Astrocyte (in vitro differentiated cells and primary cell): Measurements from ENCODE around the gene LAMB4. TPM values are rescaled to one million over a fixed set of nuclear protein-coding genes. Genes with fewer than 3 reads are reported as not detected.

Source experiments
- DNase-seq: peaks from one replicate; pipeline ENCODE4 v3.0.0-alpha.2; 2010; ENCODE audit warnings: low read depth
- FAIRE-seq: peaks from 2 replicates; lab custom pipeline; 2011; peaks lifted over from hg19 to GRCh38; lab: Jason Lieb, UNC
- H2AFZ ChIP-seq: 2 replicates; pipeline ENCODE4 v1.6.0; 2012; ENCODE audit warnings: low read depth, low read length, inconsistent platforms
- H3K27ac ChIP-seq: 2 replicates; pipeline ENCODE4 v1.5.1; 2011; ENCODE audit warnings: low read depth, low read length, inconsistent platforms
- H3K27me3 ChIP-seq: 2 replicates; pipeline ENCODE4 v1.6.0; 2011; ENCODE audit warnings: low read length, inconsistent platforms; ENCODE audit not compliant: insufficient read depth
- H3K36me3 ChIP-seq: 2 replicates; pipeline ENCODE4 v1.5.1; 2011; ENCODE audit warnings: low read length, inconsistent platforms; ENCODE audit not compliant: insufficient read depth
- H3K4me1 ChIP-seq: 2 replicates; pipeline ENCODE4 v1.5.1; 2011; ENCODE audit warnings: low read length, inconsistent platforms; ENCODE audit not compliant: insufficient read depth
- H3K4me2 ChIP-seq: 2 replicates; pipeline ENCODE4 v1.6.0; 2012; ENCODE audit warnings: low read length, inconsistent platforms
- H3K4me3 ChIP-seq: 2 replicates; pipeline ENCODE4 v1.5.1; 2011; ENCODE audit warnings: low read depth, mild to moderate bottlenecking, low read length, inconsistent platforms; ENCODE audit not compliant: insufficient read depth
- H3K79me2 ChIP-seq: 2 replicates; pipeline ENCODE4 v1.6.0; 2012; ENCODE audit warnings: mild to moderate bottlenecking, low read length, inconsistent platforms; ENCODE audit not compliant: insufficient read depth
- H3K9ac ChIP-seq: 2 replicates; pipeline ENCODE4 v1.6.0; 2012; ENCODE audit warnings: mild to moderate bottlenecking, low read length, inconsistent platforms
- H3K9me3 ChIP-seq: 2 replicates; pipeline ENCODE4 v1.5.1; 2012; ENCODE audit warnings: low read depth, mild to moderate bottlenecking, low read length, inconsistent platforms; ENCODE audit not compliant: insufficient read depth
- H4K20me1 ChIP-seq: 2 replicates; pipeline ENCODE4 v1.6.0; 2012; ENCODE audit warnings: low read length, inconsistent platforms; ENCODE audit not compliant: insufficient read depth
- H3K27ac Mint-ChIP-seq: one replicate; pipeline ENCODE4 v1.8.0; 2021; ENCODE audit warnings: mild to moderate bottlenecking, mixed read lengths; ENCODE audit not compliant: unreplicated experiment
- H3K27me3 Mint-ChIP-seq: one replicate; pipeline ENCODE4 v1.8.0; 2021; ENCODE audit warnings: low read depth, mixed read lengths; ENCODE audit not compliant: unreplicated experiment
- H3K36me3 Mint-ChIP-seq: one replicate; pipeline ENCODE4 v1.8.0; 2021; ENCODE audit warnings: low read depth, mixed read lengths; ENCODE audit not compliant: unreplicated experiment
- H3K4me1 Mint-ChIP-seq: one replicate; pipeline ENCODE4 v1.8.0; 2021; ENCODE audit warnings: low read depth, mixed read lengths; ENCODE audit not compliant: unreplicated experiment
- H3K4me3 Mint-ChIP-seq: one replicate; pipeline ENCODE4 v1.8.0; 2021; ENCODE audit warnings: mild to moderate bottlenecking, moderate library complexity, mixed read lengths; ENCODE audit not compliant: unreplicated experiment
- H3K9me3 Mint-ChIP-seq: one replicate; pipeline ENCODE4 v1.8.0; 2021; ENCODE audit warnings: mild to moderate bottlenecking, mixed read lengths; ENCODE audit not compliant: unreplicated experiment
- CTCF ChIP-seq: IDR thresholded peaks from 2 replicates; pipeline ENCODE4 v1.5.1; 2011; ENCODE audit warnings: low read depth, mild to moderate bottlenecking, inconsistent platforms, low read length, moderate library complexity; ENCODE audit not compliant: insufficient read depth
- EZH2 ChIP-seq: IDR thresholded peaks from 2 replicates; pipeline ENCODE4 v1.6.1; 2012; ENCODE audit warnings: mild to moderate bottlenecking, low read length, inconsistent platforms; ENCODE audit not compliant: insufficient read depth
- total RNA-seq: library from RNA; stranded (reverse); gene quantifications from 2 replicates; pipeline ENCODE4 v1.2.1, GENCODE V29; 2021

LAMB4 gene
- total RNA-seq, 1 donor from 2014 or later: 0.16 TPM

GRCh38 chr7:108109221-108109908, 20.8 kb downstream of the LAMB4 start:
- H3K4me3 ChIP-seq: no peak overlapping the region
- no peak overlapping the region for H3K4me2 ChIP-seq
- no peak overlapping the region for H2AFZ ChIP-seq
- H3K9me3 Mint-ChIP-seq: no peaks in the 10 kb centered on the region
- no peak for DNase-seq
- no peak for FAIRE-seq
- no peaks in the 10 kb centered on the region for H3K79me2 ChIP-seq
- H3K9ac ChIP-seq: no peak overlapping the region
- H3K27me3 Mint-ChIP-seq: peaks cover 3% of the 10 kb centered on the region
- no peak overlapping the region for H3K27ac ChIP-seq
- no peaks in the 10 kb centered on the region for H3K36me3 ChIP-seq
- H3K4me3 Mint-ChIP-seq: no peak overlapping the region
- H3K9me3 ChIP-seq: no peaks in the 10 kb centered on the region
- no peaks in the 10 kb centered on the region for H4K20me1 ChIP-seq
- H3K4me1 ChIP-seq: no peaks in the 10 kb centered on the region
- no peak overlapping the region for H3K27ac Mint-ChIP-seq
- H3K4me1 Mint-ChIP-seq: no peaks in the 10 kb centered on the region
- TF ChIP-seq EZH2 (no peak), CTCF (peak; percentile 32)
- no peaks in the 10 kb centered on the region for H3K27me3 ChIP-seq
- no peaks in the 10 kb centered on the region for H3K36me3 Mint-ChIP-seq

GRCh38 chr7:108108131-108108530, 22.0 kb downstream of the LAMB4 start:
- Mint-ChIP-seq H3K4me3 (no peak overlapping the region), H3K4me1 (no peaks in the 10 kb centered on the region), H3K36me3 (no peaks in the 10 kb centered on the region), H3K27ac (no peak overlapping the region), H3K9me3 (no peaks in the 10 kb centered on the region), H3K27me3 (peaks cover 3% of the 10 kb centered on the region)
- Histone ChIP-seq H2AFZ (no peak overlapping the region), H3K27me3 (no peaks in the 10 kb centered on the region), H3K36me3 (no peaks in the 10 kb centered on the region), H3K4me1 (no peaks in the 10 kb centered on the region), H3K79me2 (no peaks in the 10 kb centered on the region), H3K9me3 (no peaks in the 10 kb centered on the region), H3K27ac (no peak overlapping the region), H4K20me1 (no peaks in the 10 kb centered on the region), H3K9ac (no peak overlapping the region), H3K4me3 (no peak overlapping the region), H3K4me2 (no peak overlapping the region)
- FAIRE-seq (no peak), DNase-seq (no peak)
- TF ChIP-seq EZH2 (no peak), CTCF (no peak)

- Histone ChIP-seq H3K27ac (no peak overlapping the region), H3K4me2 (no peak overlapping the region)
Measured at GRCh38 chr7:108104324-108104723, 25.8 kb downstream of the LAMB4 start.

More at GRCh38 chr7:108104324-108104723, 25.8 kb downstream of the LAMB4 start:
- Histone ChIP-seq H3K4me1 (no peaks in the 10 kb centered on the region), H3K27me3 (no peaks in the 10 kb centered on the region), H3K9me3 (no peaks in the 10 kb centered on the region), H4K20me1 (no peaks in the 10 kb centered on the region), H3K9ac (no peak overlapping the region), H3K4me3 (no peak overlapping the region), H3K36me3 (no peaks in the 10 kb centered on the region), H2AFZ (no peak overlapping the region), H3K79me2 (no peaks in the 10 kb centered on the region)
- Mint-ChIP-seq H3K4me3 (no peak overlapping the region), H3K9me3 (no peaks in the 10 kb centered on the region), H3K36me3 (no peaks in the 10 kb centered on the region), H3K4me1 (no peaks in the 10 kb centered on the region), H3K27ac (no peak overlapping the region), H3K27me3 (no peaks in the 10 kb centered on the region)
- no peak for DNase-seq
- no peak for TF ChIP-seq EZH2
- TF ChIP-seq CTCF: no peak
- no peak for FAIRE-seq
